Cerebellar nuclear complex (tissue), 1 donor: ENCODE data around the gene PLXNA2.

Experiments
- DNase-seq, 2 experiments: peaks; one replicate each; lab custom pipeline; 2025; lab: John Stamatoyannopoulos, UW

Gene PLXNA2

GRCh38 chr1:208224192-208224713 is 19.9 kb downstream of the PLXNA2 start:
- DNase-seq, result no peak

DNA sequence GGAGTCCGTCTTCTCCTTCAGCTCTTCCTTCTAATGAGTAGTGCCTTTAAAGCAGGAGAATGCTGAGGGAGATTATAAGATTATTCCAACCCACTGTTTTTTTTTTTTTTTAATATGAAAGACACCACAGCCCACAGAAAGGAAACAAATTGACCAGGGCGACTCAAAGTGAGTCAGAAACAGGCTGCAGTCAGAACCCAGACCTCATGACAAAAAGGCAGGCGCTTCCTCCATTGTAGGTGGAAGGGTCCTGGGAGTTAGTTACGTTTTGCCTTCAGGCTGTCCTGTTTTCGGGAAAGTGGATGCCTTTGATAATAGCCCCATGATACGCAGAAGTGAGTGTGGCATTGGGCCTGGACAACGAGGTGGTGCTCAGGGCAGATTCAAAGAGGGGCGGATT is 21.0 kb downstream of the PLXNA2 start:
- DNase-seq, result no peak

GRCh38 chr1:208222376-208223126 is 21.6 kb downstream of the PLXNA2 start:
- DNase-seq, result no peak

DNA sequence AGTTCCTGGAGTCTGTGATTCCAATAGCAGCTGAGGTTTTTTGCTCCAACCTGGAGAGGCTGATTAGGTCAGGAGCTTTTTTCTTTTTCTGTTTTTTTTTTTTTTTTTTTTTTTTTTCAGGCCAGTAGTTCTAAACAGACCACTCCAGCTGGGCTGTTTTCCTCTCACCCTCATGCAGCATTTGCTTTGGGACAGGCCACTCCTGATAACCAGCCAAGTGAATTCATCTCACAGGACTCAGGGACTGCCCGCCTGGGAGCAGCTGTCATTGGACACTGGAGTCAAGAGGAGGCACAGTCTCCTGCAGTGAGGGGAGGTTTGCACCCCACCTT is 22.9 kb downstream of the PLXNA2 start:
- no peak for DNase-seq

GRCh38 chr1:208219659-208220282 is 24.4 kb downstream of the PLXNA2 start:
- DNase-seq, result no peak

DNA sequence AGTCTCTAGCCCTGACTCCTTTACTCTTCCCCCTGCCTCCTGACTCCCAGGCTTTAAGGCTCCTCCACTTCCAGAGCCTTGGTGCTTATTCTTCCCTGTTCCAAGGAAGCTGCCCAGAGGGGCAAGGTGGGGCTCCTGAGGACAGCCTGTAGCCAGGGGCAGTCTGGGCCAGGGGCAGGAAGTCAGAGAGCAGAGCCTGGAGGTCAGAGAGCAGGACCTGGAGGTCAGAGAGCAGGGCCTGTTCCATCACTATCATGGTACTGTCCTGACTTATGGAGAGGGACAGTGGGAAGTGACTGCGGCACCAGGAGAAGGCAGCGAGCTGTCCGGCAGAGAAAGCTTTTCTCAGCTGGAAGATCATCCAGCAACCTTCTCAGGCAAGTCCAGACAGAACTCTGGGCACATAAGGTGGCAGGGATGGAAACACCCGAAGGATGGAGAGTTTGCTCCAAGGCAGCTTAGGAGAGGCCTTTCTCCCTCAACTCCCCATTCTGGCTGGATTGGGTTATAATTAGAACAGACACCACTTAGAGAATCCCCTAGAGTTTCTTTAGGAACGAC is 25.0 kb downstream of the PLXNA2 start:
- no peak for DNase-seq

DNA sequence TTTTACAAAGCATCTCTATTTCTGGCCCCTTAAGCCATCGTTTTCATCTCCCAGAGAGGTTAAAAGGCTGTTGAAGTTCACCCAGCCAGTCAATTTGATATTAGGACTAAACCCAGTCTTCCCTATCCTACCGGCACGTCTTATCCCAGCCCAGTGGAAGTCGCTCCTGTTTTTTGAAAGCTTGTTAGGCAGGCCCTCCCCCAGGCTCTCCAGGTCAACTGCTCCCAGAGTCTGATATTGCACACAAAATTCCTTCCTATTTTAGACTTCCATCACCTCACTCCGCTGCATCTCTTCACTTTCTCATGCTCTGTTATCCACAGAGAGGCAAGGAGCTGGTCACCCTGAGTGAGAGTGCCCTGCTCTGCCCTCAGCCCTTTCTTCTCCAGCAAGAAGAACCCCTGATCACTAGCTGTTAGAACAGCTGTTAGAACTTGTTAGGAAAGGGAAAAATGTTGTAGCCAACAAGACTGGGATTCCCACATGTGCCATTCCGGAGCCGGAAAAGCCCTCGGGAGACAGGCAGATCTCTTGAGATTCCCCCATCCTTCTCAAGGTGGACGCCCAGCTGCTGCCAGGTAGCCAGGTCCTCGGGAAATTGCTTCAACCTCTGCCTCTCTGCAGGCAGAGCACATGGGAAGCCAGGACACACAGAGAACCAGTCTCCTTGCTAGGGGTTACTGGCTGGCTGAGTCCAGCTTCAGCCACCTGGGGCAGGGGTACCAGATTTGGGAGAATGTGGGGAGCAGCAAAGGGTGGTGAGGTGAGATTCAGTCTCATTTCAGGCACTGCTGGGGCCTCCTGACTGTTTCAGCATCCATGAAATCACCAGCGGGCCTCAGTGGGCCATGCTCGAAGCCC is 25.7 kb downstream of the PLXNA2 start:
- DNase-seq, result no peak

GRCh38 chr1:208217781-208218180 is 26.4 kb downstream of the PLXNA2 start:
- DNase-seq, result no peak

DNA sequence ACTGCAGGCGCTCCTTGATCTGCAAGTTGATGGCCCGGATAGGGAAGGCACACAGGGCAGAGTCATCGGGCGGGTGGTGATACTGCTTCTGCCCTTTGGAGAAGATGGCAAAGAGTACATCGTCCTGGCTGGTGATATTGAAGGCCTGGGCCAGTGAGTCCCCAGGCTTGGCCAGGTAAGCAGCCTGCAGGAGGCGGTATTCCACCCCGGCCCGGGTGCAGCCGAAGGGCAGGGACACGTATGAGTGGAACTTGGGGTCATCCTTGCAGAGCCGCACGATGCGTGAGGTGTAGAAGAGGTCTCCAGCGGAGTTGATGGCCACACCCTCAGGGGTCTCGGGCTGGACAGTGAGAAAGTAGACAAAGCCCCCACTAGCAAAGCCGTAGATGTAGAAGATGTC is 27.4 kb downstream of the PLXNA2 start:
- DNase-seq, result no peak

DNA sequence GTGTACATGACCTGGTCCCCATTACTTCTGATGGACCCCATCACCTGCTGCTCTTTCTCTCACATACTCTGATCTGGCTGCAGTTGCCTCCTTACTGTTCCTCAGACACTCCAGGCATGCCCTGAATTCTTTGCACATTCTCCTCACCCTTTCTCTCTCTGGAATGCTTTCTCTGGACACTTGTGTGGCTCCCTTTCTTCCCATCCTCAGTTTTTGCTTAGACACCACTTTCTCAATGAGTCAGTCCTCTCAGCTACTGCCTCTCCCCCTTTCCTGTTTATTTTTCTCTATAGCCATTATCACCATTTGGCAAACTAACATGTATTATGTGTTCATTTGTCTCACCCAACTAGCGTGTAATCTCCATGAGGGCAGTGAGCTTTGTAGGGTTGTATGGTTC is 28.1 kb downstream of the PLXNA2 start:
- no peak for DNase-seq

- DNase-seq, result no peak
Observed at GRCh38 chr1:208215393-208215792, 28.8 kb downstream of the PLXNA2 start.

DNA sequence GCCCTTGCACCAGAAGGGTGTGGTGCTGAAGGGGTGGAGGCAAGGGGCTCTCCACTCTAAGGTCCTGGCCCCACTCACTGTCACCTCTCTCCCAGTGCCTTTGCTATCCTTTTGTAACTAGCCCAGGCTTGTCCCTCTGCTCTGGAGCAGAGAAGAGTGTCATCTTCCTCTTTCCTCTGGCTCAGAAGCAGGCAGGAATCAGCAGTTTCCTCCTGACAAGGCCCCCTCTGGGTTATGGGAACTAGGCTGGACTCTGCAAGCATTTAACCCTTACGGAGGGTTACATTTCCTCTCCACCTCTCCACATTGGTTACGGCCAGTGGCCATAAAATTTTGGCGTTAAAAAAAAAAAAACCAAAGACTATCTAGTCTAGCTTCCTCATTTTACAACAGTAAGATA is 30.4 kb downstream of the PLXNA2 start:
- DNase-seq, result no peak

GRCh38 chr1:208212893-208213292 is 31.3 kb downstream of the PLXNA2 start:
- no peak for DNase-seq

GRCh38 chr1:208211921-208212843 is 32.0 kb downstream of the PLXNA2 start:
- no peak for DNase-seq

DNA sequence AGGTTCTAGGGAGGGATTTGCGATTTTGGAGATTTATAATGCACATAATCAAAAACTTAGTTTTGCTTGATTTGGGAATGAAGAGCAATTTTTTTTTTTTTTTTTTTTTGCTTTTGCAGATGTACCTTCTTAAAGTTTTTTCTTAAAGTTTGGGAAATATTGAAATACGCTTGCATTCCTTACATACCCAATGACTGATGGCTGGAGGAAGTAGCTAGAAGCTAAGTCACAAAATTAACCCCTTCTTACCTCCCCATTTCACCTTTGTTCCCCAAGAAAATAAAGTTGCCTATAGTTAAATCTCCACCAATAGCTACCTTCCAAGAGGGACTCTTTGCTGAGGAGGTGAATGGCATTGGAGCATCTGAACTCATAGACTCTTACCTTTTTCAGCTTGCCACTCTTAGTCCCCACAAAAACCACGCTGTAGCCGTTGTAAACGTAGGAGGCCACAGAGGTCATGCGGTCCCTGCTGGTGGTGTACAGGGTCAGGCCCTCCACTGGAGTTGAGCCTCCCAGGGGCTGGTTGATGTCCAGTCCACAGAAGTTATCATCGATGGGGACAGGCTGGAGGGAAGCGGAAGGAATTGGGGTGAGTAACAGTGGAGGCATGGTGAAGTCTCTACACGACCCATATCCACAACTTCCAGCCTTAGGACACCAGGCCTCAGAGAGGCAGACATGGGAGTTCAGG is 34.1 kb downstream of the PLXNA2 start:
- DNase-seq, result no peak

- DNase-seq, result no peak
Observed at GRCh38 chr1:208209286-208209685, 34.9 kb downstream of the PLXNA2 start.

DNA sequence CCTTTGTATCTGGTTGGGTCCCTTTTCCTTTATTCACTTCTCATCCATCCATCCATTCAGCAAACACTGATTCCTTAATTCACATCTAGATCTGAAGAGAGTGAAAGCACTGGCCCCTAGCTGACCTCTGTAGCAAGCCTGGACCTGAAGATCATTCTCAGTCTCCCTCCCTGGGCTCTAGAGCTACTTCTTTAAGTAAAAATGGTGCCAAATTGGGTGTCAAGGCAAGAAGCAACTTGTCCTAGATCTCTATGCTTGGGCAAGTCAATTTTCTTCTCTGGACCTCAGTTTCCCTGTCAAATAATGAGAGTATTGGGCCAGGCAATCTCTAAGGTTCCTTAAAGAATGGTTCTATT is 36.1 kb downstream of the PLXNA2 start:
- no peak for DNase-seq

DNA sequence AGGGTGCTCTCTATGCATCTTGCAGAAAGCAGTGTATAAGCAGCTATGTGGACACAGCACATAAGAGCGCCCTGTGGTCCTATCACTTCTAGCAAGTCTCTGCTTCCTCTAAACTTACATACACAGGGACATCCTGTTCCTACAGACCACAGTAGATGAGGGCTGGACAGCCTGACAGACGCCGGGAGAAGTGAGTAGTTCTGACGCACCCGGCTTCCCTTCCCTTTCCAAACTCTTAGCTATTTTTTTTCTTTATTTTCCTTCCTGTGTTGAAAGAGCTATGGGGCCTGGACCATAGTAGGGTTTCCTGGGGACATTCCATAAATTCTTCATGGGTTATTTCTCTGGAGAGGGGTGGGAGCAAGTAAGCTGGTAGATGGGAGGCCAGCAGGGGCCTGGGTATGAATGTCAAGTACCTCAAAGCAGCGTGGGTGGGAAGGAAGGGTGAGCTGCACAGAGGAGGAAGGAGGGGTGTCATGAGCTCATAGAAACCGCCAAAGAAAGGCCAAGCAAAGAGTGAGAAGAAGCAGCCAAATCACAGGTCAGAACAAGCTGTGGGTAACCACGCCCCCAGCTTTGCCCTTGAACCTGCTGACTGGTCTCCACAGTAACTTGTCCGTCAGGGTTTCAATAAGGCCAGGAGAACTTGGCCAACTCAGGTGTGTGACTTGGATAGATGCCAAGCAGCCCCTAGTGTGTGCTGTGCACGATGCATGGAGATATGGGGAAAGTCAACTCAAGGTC is 36.6 kb downstream of the PLXNA2 start:
- DNase-seq, result no peak

DNA sequence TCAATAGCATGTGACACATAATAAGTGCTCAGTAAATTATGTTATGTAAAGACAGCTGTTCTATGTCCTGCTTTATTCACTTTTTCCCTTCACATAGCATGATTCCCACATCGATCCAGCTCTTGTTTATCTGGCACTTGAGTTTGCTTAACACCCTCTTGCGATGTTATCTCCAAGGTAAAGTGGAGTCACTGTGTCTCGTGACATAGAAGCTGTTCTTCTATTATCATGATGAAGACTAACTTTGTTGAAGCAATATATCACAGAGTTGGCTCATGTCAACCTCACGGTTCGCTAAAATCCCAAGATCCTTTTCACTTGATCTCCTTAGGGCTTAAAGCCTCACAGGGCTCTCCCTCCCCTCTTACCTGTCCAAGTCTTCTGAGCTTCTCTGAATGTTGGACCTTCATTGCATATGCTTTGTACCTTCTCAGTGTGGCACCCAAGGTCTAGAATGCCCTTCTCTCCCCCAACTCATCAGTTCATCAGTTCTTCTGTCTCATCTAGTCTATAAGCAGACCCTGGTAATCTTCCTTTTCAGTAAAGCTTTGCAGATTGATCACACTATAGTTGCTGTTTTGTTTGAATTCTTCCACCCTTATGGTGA is 38.0 kb downstream of the PLXNA2 start:
- no peak for DNase-seq
